Prostate gland (tissue), 2 donors: Measurements from ENCODE around the gene TJAP1. TPM values are rescaled to one million over a fixed set of nuclear protein-coding genes. Genes with fewer than 3 reads are reported as not detected.

Experiments used
- DNase-seq: peaks from one replicate; pipeline ENCODE4 v3.0.0-alpha.2; 2019; ENCODE audit warnings: low spot score
- H3K27ac ChIP-seq, 2 donors: fragments of 200-600 bp; sonication (generic); 2 replicates each; pipeline ENCODE4 v1.5.1; 2017 to 2019
- H3K27me3 ChIP-seq: fragments of 200-600 bp; sonication (generic); replicated peaks from 2 replicates; pipeline ENCODE4 v1.5.1; 2019; ENCODE audit not compliant: insufficient read depth
- H3K36me3 ChIP-seq, 2 donors: fragments of 200-600 bp; sonication (generic); 1 replicate in 1 of 2; 2 replicates in 1 of 2; pipeline versions ENCODE4 v1.5.1 to v1.8.1; 2017 to 2019
- H3K4me1 ChIP-seq: fragments of 200-600 bp; sonication (generic); replicated peaks from 2 replicates; pipeline ENCODE4 v1.5.1; 2019
- H3K4me3 ChIP-seq, 2 donors: fragments of 200-600 bp; sonication (generic); 2 replicates each; pipeline ENCODE4 v1.5.1; 2017 to 2019
- H3K9me3 ChIP-seq: fragments of 200-600 bp; sonication (generic); 2 replicates; pipeline ENCODE4 v1.5.1; 2017
- POLR2A ChIP-seq: fragments of 450-650 bp; IDR thresholded peaks from one replicate; pipeline ENCODE4 v1.6.1; 2016; ENCODE audit warnings: antibody characterized with exemption, mild to moderate bottlenecking
- POLR2AphosphoS5 ChIP-seq: sonication (generic); formaldehyde crosslinking; IDR thresholded peaks from one replicate; pipeline ENCODE4 v1.6.1; 2017; ENCODE audit warnings: antibody characterized with exemption
- WGBS: methylation state at CpG from one replicate; pipeline ENCODE4 v1.1.5; 2018; 5-methylcytosine and 5-hydroxymethylcytosine counted together
- intact Hi-C: fragments of 100-400 bp; cut with DNase I; formaldehyde crosslinking; loops from one replicate; pipeline ENCODE4 v1.14.2; 2022
- total RNA-seq, 2 donors: library from RNA; depleted of rRNA; stranded (reverse); fragments of >200 nt; gene quantifications; one replicate each; pipeline ENCODE4 v1.1.0, GENCODE V29; 2016
- TF ChIP-seq, protein P1 (sequence below), 4 experiments: fragments of 200-600 bp in 2 of 4; fragments of 450-650 bp in 2 of 4; sonication (generic) in 2 of 4; IDR thresholded peaks; 1 replicate in 3 of 4; 2 replicates in 1 of 4; pipeline ENCODE4 v1.5.1; 2016 to 2019; ENCODE audit warnings: antibody characterized with exemption in 4 of 4, mild to moderate bottlenecking in 2 of 4, moderate library complexity in 2 of 4

The TJAP1 gene
- total RNA-seq, 2 donors from 2014 or later, result 29.1 to 51.6 TPM

DNA sequence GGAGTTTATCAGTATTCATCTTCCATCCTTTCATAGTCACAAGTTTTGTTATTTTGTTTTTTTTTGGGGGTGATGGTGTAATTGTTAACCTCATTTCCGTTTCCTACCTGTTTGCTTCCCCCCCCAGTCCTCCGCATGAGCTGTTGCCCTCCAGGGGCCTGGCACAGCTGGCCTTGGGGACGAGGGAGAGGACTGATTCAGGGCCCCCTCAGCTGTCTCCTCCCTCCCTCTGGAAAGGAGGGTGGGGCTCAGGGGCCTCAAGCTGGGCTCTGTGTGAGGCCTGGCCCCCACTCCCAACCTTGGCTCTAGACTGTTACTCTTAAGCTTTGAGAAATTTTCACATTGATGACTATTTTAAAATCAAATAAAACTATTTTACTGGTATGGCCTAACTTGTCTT lies 28.8 kb downstream of the TJAP1 start:
- no peak overlapping the region for H3K27ac ChIP-seq
- no peaks in the 10 kb centered on the region for H3K27me3 ChIP-seq
- intact Hi-C loops, result loop anchor here (2.0 to 5.0 kb wide), 2 partner anchors 51 to 119 kb away; partner anchors contain the start of gene DLK2
- H3K36me3 ChIP-seq, result peaks cover 0 to 23% of the 10 kb centered on the region in 2 donors
- TF ChIP-seq POLR2A, result no peak
- TF ChIP-seq, protein P1, sequence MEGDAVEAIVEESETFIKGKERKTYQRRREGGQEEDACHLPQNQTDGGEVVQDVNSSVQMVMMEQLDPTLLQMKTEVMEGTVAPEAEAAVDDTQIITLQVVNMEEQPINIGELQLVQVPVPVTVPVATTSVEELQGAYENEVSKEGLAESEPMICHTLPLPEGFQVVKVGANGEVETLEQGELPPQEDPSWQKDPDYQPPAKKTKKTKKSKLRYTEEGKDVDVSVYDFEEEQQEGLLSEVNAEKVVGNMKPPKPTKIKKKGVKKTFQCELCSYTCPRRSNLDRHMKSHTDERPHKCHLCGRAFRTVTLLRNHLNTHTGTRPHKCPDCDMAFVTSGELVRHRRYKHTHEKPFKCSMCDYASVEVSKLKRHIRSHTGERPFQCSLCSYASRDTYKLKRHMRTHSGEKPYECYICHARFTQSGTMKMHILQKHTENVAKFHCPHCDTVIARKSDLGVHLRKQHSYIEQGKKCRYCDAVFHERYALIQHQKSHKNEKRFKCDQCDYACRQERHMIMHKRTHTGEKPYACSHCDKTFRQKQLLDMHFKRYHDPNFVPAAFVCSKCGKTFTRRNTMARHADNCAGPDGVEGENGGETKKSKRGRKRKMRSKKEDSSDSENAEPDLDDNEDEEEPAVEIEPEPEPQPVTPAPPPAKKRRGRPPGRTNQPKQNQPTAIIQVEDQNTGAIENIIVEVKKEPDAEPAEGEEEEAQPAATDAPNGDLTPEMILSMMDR (IDR thresholded peaks at IDR 0.05), result no peak
- no peak for TF ChIP-seq POLR2AphosphoS5
- peaks cover 4% of the 10 kb centered on the region for H3K4me1 ChIP-seq
- no peak overlapping the region for H3K4me3 ChIP-seq
- DNase-seq, result no peak
- 76% methylated on average over 3 of the region's 3 CpGs for WGBS
- H3K9me3 ChIP-seq, result no peaks in the 10 kb centered on the region

DNA sequence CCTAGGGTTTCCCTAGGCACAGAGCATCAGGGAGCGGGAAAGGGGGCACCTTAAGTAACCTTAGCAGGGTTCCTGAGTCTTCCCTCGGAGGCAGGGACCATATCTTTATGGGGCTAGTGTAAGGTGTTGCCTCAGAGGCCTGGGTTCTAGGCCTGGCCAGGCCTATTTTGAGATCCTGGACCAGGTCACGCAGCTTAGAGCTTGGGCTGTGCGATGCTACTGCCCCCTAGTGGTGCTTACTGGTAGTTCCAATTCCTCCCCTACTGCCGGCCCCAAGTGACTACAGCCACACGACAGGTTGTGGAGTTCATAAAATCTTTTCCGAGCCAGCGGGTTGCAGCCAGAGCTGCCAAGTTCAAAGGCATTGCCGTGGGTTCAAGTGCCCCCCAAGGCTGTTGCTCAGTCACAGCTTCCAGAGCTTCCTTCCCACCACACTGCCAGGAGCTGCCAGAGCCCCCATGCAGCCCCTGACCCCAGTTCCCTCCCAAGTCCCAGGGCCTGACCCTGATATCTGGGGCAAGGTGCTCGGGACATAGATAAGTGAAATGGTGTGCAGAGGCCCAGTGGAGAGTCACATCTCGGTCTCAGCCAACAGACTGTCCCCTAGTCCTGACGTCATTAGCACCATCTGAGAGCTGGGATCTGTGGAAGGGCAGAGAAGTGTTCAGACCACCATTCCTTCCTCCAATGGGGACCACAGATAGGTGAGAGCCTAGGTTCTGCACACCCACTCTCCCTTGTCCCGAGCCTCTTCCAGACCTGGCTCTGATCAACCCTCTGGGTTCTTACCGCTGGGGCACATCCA lies 29.5 kb downstream of the TJAP1 start:
- Histone ChIP-seq H3K27me3 (no peaks in the 10 kb centered on the region), H3K27ac (no peak overlapping the region), H3K4me3 (no peak overlapping the region), H3K4me1 (peaks cover 4% of the 10 kb centered on the region), H3K36me3 (peaks cover 0 to 23% of the 10 kb centered on the region in 2 donors), H3K9me3 (no peaks in the 10 kb centered on the region)
- TF ChIP-seq POLR2A (no peak), POLR2AphosphoS5 (peak; percentile 63)
- TF ChIP-seq, protein P1 (IDR thresholded peaks at IDR 0.05), result peak; percentile 89 to 99 (median 96)
- DNase-seq, result peak; percentile 78
- intact Hi-C loops, result loop anchor here (2.0 to 5.0 kb wide), 2 partner anchors 52 to 120 kb away; partner anchors contain the start of gene DLK2
- 24% methylated on average over 14 of the region's 14 CpGs for WGBS

DNA sequence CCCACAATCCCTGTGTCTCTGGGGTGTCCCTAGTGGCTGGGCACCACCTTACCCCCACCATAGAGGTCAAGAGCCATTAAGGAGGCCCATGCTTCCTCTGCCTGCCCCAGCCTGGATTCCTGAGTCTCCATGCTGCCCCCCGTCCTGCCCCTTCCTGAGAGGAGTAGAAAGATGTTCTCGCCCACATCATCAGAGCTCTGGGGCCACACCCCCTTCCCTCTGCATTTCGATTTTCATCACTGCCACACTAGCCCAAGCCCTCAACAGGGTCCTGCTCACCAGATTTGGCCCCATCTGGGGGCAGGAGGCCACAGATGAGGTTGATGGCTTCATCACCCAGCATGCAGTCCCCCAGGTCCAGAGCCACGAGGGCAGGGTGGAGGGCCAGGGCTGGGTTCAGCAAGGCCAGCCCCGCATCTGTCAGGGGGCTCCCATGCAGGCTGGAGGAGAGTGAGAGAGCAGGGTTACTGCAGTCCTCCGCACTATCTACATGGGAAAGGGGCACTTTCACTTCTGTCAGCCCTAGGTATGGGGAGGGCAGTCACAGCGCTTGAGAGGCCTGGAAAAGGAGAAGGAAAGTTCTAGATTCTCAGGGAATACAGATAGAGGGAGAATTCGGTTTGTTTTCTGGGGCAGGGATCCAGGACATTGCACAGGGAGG lies 31.2 kb downstream of the TJAP1 start:
- Histone ChIP-seq H3K4me3 (no peak overlapping the region), H3K9me3 (no peaks in the 10 kb centered on the region), H3K4me1 (peaks cover 4% of the 10 kb centered on the region), H3K27ac (no peak overlapping the region), H3K27me3 (no peaks in the 10 kb centered on the region), H3K36me3 (peaks cover 4 to 28% of the 10 kb centered on the region in 2 donors)
- no peak for DNase-seq
- TF ChIP-seq, protein P1 (IDR thresholded peaks at IDR 0.05), result no peak
- TF ChIP-seq POLR2A, result no peak
- TF ChIP-seq POLR2AphosphoS5, result no peak
- WGBS, result 72% methylated on average over 8 of the region's 8 CpGs
- intact Hi-C loops, result loop anchor here (5.0 kb wide), 1 partner anchor 121 kb away; no protein-coding TSS in a partner anchor

DNA sequence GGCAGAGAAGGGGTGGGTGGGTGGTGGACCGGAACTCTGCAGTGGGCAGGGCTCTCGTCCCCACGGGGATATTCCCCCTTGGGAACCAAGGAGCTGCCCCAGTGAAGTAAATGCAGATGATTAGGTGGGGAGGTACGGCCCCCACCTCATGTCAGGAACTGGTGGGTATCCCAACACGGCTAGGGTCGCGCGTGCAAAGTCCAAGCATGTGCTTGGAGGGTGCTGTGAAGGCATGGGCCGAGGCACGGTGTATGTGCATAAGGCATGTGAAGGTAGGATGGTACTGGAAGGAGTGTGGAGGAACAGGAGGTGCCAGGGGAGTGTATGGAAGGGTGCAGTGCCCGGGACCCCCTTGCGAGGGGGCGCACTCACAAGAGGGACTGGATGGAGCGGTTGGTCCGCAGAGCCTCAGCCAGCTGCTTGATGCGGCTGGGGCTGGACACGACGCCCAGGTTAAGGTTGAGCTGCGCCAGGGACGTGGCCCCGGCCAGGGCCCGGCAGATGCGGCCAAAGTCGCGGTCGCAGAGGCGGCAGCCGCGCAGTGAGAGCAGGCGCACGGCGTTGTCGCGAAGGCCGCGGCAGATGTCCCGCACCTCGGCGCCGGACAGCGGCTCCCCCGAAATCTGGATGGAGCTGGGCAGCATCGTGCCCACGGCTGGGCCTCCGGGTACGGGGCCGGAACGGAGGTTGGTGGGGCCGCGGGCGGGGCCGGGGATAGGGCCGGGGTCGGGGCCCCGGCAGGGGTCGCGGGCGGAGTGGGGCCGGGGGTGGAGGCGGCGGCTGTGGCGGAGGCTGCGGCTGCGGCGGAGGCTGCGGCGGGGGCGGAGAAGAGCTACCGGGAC lies 32.0 kb downstream of the TJAP1 start:
- 12% methylated on average over 58 of the region's 69 CpGs for WGBS
- Histone ChIP-seq H3K9me3 (no peaks in the 10 kb centered on the region), H3K4me1 (peaks cover 5% of the 10 kb centered on the region), H3K27ac (peak overlapping the region; percentile 61 to 64), H3K36me3 (peaks cover 4 to 28% of the 10 kb centered on the region in 2 donors), H3K27me3 (no peaks in the 10 kb centered on the region), H3K4me3 (peak overlapping the region; percentile 75 to 76)
- DNase-seq, result no peak
- TF ChIP-seq POLR2AphosphoS5 (no peak), POLR2A (no peak)
- TF ChIP-seq, protein P1 (IDR thresholded peaks at IDR 0.05), result no peak
- intact Hi-C loops, result loop anchor here (5.0 kb wide), 1 partner anchor 122 kb away; no protein-coding TSS in a partner anchor
